Measurements from ENCODE around the gene TBL1XR1. TPM values are rescaled to one million over a fixed set of nuclear protein-coding genes. Genes with fewer than 3 reads are reported as not detected.

Gene TBL1XR1
- total RNA-seq, 1 donor from 2014 or later: 155 TPM

- Mint-ChIP-seq H3K4me3 (no peak overlapping the region), H3K27ac (no peak overlapping the region), H3K27me3 (no peaks in the 10 kb centered on the region), H3K36me3 (peaks cover 32% of the 10 kb centered on the region), H3K4me1 (ENCODE audit: unreplicated experiment) (peaks cover 4% of the 10 kb centered on the region), H3K9me3 (peaks cover 5% of the 10 kb centered on the region)
- TF ChIP-seq, protein P1, sequence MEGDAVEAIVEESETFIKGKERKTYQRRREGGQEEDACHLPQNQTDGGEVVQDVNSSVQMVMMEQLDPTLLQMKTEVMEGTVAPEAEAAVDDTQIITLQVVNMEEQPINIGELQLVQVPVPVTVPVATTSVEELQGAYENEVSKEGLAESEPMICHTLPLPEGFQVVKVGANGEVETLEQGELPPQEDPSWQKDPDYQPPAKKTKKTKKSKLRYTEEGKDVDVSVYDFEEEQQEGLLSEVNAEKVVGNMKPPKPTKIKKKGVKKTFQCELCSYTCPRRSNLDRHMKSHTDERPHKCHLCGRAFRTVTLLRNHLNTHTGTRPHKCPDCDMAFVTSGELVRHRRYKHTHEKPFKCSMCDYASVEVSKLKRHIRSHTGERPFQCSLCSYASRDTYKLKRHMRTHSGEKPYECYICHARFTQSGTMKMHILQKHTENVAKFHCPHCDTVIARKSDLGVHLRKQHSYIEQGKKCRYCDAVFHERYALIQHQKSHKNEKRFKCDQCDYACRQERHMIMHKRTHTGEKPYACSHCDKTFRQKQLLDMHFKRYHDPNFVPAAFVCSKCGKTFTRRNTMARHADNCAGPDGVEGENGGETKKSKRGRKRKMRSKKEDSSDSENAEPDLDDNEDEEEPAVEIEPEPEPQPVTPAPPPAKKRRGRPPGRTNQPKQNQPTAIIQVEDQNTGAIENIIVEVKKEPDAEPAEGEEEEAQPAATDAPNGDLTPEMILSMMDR (conservative IDR thresholded peaks at IDR 0.05): no peak
- DNase-seq (ENCODE audit: extremely low spot score, unreplicated experiment): no peak
Observed at GRCh38 chr3:177158461-177158860, 38.8 kb downstream of the TBL1XR1 start.

DNA sequence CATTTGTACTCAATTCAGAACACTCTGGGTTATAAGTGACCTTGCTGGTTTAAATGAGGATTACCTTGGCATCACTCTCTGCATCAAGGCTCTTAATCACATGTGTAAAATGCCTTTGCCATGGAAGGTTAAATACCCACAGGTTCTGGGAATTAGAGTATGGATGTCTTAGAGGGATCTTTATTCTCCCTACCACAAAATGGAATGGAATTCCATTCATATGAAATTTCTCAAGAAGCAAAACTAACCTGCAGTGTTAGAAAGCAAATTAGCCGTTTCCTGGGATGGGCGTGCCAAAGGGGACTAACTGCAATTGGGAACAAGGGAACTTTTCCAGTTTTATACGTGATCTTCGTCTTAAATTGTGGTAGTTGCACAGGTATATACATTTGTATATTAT lies 39.8 kb downstream of the TBL1XR1 start:
- Mint-ChIP-seq H3K27me3 (no peaks in the 10 kb centered on the region), H3K4me1 (ENCODE audit: unreplicated experiment) (peaks cover 7% of the 10 kb centered on the region), H3K27ac (no peak overlapping the region), H3K4me3 (no peak overlapping the region), H3K36me3 (peaks cover 30% of the 10 kb centered on the region), H3K9me3 (peaks cover 5% of the 10 kb centered on the region)
- DNase-seq (ENCODE audit: extremely low spot score, unreplicated experiment): no peak
- TF ChIP-seq, protein P1 (conservative IDR thresholded peaks at IDR 0.05): no peak

- H3K9me3 Mint-ChIP-seq: no peaks in the 10 kb centered on the region
- no peak overlapping the region for H3K4me3 Mint-ChIP-seq
- H3K27me3 Mint-ChIP-seq: no peaks in the 10 kb centered on the region
- TF ChIP-seq, protein P1 (conservative IDR thresholded peaks at IDR 0.05): no peak
- no peak for DNase-seq (ENCODE audit: extremely low spot score, unreplicated experiment)
- H3K4me1 Mint-ChIP-seq (ENCODE audit: unreplicated experiment): peaks cover 29% of the 10 kb centered on the region
- H3K27ac Mint-ChIP-seq: no peak overlapping the region
- H3K36me3 Mint-ChIP-seq: peaks cover 21% of the 10 kb centered on the region
Observed at GRCh38 chr3:177154733-177155132, 42.5 kb downstream of the TBL1XR1 start.

GRCh38 chr3:177150970-177151627 lies 46.2 kb downstream of the TBL1XR1 start:
- H3K36me3 Mint-ChIP-seq: peaks cover 16% of the 10 kb centered on the region
- no peaks in the 10 kb centered on the region for H3K27me3 Mint-ChIP-seq
- H3K27ac Mint-ChIP-seq: peak overlapping the region; percentile 63
- H3K4me1 Mint-ChIP-seq (ENCODE audit: unreplicated experiment): peaks cover 38% of the 10 kb centered on the region
- DNase-seq (ENCODE audit: extremely low spot score, unreplicated experiment): no peak
- no peaks in the 10 kb centered on the region for H3K9me3 Mint-ChIP-seq
- no peak overlapping the region for H3K4me3 Mint-ChIP-seq
- TF ChIP-seq, protein P1 (conservative IDR thresholded peaks at IDR 0.05): no peak

DNA sequence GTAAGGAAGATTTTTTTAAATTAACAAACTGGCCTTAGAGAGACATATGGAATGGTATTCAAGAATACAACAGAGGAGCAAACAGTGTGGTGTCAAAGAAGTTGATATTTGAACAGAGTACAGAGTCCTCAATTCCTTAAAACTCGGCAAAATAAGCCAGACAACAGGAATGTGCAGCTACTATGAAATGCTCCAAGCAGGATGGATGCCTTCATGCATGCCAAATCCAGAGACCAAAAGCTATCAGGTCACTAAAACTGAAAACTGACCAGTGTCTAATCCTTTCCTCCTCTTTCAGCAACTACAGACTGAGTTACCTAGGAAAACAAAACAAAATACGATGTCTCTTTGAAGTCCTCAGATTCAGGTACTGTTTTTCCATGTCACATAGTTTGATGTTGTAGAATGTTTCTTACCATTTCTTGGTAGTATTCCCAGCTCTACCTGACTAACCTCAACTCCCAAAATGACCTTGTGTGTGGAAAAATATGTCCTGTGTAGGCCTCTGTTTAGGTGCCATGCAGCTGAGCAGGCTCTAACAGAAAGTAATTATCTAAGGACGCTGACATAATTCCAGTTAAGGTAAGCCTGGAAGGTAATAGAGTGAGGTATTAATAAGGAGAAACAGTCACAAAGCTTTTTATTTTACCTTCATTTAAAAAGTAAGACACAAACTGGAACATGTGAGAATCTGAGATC lies 46.9 kb downstream of the TBL1XR1 start:
- no peaks in the 10 kb centered on the region for H3K27me3 Mint-ChIP-seq
- H3K9me3 Mint-ChIP-seq: no peaks in the 10 kb centered on the region
- H3K36me3 Mint-ChIP-seq: peaks cover 16% of the 10 kb centered on the region
- no peak overlapping the region for H3K4me3 Mint-ChIP-seq
- TF ChIP-seq, protein P1 (conservative IDR thresholded peaks at IDR 0.05): no peak
- H3K27ac Mint-ChIP-seq: peak overlapping the region; percentile 27
- no peak for DNase-seq (ENCODE audit: extremely low spot score, unreplicated experiment)
- peaks cover 46% of the 10 kb centered on the region for H3K4me1 Mint-ChIP-seq (ENCODE audit: unreplicated experiment)

All from type B pancreatic cell (in vitro differentiated cells).